ENCODE data around the gene NOTUM.

Gene NOTUM

DNA sequence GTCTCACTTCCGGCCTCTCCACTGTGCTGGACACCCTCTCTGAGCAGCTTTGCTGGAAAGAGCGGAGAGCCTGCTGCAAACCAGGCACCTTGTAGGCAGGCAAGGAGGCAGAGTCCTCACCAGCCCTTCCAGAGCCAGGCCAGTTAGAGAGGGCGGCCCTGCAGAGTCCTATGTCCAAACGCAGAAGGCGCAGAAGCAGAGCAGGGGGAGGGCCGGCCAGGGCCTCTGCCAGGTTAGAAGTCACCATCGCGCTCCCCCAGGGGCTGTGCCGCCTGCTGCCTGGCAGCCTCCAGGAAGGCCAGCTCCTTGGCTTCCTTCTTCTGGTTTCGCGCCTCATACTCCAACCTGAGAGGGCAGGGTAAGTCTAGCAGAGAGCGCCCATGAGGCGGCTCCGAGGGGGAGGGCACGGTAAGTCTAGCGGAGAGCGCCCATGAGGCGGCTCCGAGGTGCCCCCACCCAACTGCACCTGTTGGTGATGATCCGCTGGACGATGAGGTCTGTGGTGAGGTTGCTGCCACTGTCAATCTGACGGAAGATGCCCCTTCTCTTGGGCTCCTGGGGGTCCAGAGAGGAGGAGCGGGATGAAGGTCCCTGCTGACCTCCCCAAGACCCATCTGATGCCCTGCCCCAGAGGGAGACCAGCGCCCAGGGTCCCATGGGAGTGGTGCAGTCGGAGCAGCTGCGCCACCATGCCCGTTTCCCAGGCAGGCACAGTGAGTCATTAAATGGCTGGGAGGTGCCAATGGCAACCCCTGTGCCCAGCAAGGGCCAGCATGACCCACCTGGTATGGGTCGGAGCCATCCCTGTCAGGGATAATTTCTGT, 56.2 kb downstream of the NOTUM start:
- DNase-seq (ENCODE audit: low read depth, low spot score), result no peak
- H3K4me3 ChIP-seq (ENCODE audit: low read length), result no peak overlapping the region

- no peak for DNase-seq (ENCODE audit: low read depth, low spot score)
- no peak overlapping the region for H3K4me3 ChIP-seq (ENCODE audit: low read length)
Measured at GRCh38 chr17:81903896-81904599, 56.9 kb downstream of the NOTUM start.

- no peak overlapping the region for H3K4me3 ChIP-seq (ENCODE audit: low read length)
- DNase-seq (ENCODE audit: low read depth, low spot score), result no peak
Measured at GRCh38 chr17:81903415-81903831, 57.6 kb downstream of the NOTUM start.

DNA sequence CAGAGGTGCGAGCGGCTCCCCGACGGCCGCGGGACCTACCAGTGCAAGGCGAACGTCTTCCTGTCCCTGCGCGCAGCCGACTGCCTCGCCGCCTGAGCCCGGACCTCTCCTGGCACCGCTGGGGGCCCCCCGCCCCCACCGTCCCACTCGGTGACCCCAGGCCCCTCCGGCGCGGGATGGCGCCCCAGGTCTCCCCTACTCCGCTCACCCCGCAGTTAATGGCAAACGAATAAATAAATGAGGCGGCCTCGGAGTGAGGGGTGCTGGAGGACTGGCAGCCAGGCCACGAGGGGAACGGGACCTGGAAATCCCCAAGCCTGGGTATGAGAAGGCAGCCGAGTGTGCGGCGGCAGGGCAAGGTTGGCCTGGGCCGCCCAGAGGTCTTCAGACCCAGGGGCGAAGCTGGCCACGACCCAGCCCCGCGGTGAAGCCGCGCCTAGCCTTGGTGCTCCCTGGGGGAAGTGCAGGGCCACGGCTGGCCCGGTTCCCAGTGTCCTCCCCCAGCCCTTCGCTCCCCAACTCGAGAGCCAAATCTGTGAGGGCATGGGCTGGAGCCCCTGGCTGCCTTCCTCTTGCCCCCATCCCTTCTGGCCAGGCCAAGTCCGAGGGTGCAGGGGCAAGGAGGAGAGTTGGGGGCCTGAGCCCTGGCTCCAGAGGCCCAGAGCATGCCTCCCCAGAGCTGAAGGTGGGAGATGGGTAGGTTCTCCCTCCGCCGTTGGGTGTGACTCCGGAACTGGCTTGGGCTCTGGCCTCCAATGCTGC, 58.2 kb downstream of the NOTUM start:
- DNase-seq (ENCODE audit: low read depth, low spot score), result no peak

More for the DNA sequence above, 58.2 kb downstream of the NOTUM start:
- H3K4me3 ChIP-seq (ENCODE audit: low read length), result no peak overlapping the region

All from Jurkat, Clone E6-1 (cell line).